HG03060 (cell line): ENCODE data around the gene CCNL1.
"Not testable (repeated sequence)": the region's sequence is repeated elsewhere in the genome, so short reads cannot be mapped to it uniquely, and the experiment has no call there.

Experiments
- ATAC-seq: cut with Tn5 transposase; IDR thresholded peaks from one replicate; pipeline ENCODE4 v1.9.1; 2021; ENCODE audit warnings: low read depth, moderate number of reproducible peaks; ENCODE audit not compliant: unreplicated experiment

CCNL1 gene

DNA sequence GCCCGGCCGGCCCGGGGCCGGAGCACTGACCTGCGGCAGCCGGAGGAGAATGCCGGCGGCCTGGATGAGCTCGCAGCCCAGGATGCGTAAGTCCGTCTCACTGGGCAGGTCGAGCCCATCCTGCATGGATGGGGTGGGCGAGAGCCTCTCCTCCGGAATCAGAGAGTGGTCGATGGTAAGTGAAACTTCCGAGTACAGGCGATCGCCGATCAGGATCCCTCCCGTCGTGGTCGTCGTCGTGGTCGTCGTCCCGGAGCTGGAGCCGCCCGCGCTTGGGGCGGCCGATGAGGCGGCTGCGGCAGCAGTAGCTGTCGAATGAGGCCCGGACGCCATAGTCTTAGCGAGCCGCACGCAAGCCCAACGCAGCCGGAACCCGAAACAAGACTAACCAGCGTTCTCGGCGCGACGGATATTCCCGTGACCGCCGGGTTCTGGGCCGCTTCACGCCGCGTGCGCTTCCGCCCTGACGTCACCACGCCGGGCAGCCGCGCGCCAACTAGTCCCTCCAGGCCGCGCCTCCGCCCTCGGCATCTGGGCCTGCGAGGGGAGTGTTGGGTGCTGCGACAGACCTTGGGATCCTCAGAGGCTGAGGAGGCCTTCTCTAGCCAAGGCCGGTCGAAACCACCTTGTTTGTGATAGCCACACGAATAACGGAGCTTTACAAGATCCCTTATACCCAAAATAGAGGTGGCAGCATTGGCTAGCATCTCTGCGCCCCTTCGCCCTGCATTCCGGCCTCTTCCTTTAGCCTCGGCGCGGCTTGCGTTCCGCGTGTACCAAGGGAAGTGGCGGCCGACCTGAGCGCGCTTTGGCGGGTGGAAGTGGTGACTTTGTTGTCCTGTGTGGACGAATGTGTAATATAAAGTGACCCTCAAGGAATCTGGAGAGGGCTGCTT is at the start of gene CCNL1:
Gene CCNL1, minus strand, starts transcription at position 386 of the 896 bp plus-strand sequence. Its CDS starts 53 bp downstream, at position 333.
- peak; percentile 66 for ATAC-seq

DNA sequence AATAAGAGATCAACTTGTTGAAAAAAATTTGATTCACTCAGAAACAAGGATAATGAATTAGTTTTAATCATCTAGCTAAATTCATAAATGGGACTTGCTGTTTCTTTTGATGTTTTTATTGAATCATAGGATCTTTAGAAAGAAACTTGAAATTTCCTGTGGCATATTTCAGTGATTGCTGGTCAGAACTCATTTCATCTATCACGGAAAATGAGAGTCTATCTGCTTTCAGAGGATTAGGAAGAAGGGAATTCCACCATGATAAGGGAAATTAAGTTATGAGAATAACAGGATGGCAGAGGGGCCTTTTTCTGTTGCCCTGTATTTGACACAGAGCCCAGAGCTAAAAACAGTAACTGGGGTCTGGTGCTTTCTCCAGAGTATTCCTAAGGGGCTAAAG is 44.9 kb upstream of the CCNL1 start:
- ATAC-seq: no peak

DNA sequence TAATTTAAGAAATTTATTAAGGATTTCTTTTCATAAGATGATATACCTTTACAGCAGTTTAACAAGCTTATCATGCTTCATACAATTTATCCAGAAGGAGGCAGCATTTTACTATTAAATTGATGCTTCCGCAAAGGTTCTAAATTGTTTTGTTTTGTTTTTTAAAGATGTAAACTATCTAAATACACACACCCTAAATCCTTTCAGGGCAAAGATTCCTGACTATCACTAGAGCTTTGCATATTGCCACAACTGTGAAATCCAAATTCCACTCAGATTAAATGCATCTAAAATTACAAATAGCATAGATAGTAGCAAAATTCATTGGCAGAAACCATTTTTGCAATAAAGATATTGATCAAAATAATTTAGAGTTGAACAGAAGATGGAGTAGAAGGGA is 44.5 kb upstream of the CCNL1 start:
- no peak for ATAC-seq

- peak; percentile 48 for ATAC-seq
Observed at GRCh38 chr3:157201648-157202278, 41.8 kb upstream of the CCNL1 start.

DNA sequence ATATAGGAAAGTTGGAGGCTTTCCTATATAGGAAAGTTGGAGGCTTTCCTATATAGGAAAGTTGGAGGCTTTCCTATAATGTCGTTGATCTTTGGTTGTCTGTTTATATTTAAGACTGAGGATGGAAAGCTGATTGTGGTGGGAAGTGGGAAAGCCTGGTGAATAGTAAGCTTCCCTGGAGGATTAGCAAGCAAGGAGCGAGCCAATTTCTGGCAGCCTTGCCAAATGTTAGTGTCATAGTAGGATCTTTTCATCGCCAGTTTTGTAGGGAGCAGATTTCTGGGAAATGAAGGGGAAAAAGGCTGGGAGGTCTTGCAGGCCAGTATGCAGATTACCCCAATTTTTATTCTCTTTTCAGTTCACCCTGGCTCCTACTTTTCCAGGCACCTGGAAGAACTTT is 39.9 kb upstream of the CCNL1 start:
- ATAC-seq: no peak

- ATAC-seq: no peak
Observed at GRCh38 chr3:157195965-157196364, 36.0 kb upstream of the CCNL1 start.

- not testable (repeated sequence) for ATAC-seq
Observed at GRCh38 chr3:157191149-157191548, 31.2 kb upstream of the CCNL1 start.

DNA sequence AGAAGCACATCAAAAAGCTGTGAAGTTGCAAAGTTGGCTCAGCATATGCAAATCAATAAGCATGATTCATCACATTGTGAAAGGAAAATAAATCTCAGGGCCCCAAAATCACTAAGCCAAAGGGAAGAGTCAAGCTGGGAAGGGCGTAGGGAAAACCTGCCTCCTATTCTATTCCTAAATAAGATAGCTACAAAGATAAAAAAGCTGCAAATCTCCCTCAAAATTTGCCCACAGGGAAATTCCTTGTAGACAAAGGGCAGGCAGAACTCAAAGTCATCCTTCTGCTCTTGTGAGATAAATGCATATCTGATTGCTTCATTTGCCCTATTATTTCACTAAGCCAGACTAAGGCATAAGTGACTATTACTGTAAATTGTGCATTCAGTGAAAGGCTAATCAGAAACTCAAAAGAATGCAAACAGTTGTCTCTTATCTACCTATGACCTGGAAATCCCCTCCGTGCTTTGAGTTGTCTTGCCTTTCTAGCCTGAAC is 30.5 kb upstream of the CCNL1 start:
- ATAC-seq: no peak

GRCh38 chr3:157188391-157188790 is 28.4 kb upstream of the CCNL1 start:
- ATAC-seq: no peak

DNA sequence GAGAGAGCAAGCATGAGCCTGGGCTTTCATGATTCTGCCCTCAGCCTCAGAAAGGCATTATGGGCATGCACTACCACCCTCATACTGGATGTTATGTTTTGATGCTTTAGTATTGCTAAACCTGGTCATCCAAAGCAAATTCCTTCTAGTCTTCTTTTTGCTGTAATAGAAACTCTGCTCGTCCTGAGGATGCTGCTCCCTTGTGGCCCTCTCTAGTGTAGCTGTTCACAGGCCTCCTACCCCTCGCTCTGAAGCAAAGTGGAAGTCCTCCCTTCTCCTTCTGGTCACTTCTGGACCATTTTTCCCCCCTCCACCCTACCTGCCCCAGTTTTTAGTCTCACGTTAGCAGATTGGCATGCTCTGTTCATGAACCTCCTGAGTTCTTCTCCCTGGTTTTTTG is 22.9 kb upstream of the CCNL1 start:
- no peak for ATAC-seq

GRCh38 chr3:157180262-157180661 is 20.3 kb upstream of the CCNL1 start:
- no peak for ATAC-seq

- ATAC-seq: no peak
Observed at GRCh38 chr3:157179365-157179803, 19.4 kb upstream of the CCNL1 start.

- ATAC-seq: not testable (repeated sequence)
Observed at GRCh38 chr3:157178503-157179364, 18.8 kb upstream of the CCNL1 start.

DNA sequence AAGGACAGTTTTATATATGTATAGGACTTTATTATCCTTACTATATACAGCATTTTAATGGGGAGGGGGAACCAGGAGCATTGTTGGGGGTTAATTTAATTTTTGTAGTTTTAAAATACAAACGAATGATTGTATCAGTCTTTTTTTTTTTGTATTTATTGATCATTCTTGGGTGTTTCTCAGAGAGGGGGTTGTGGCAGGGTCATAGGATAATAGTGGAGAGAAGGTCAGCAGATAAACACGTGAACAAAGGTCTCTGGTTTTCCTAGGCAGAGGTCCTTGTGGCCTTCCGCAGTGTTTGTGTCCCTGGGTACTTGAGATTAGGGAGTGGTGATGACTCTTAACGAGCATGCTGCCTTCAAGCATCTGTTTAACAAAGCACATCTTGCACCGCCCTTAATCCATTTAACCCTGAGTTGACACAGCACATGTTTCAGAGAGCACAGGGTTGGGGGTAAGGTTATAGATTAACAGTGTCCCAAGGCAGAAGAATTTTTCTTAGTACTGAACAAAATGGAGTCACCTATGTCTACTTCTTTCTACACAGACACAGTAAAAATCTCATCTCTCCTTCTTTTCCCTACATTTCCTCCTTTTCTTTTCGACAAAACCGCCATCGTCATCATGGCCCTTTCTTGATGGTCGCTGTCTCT is 18.0 kb upstream of the CCNL1 start:
- not testable (repeated sequence) for ATAC-seq

- ATAC-seq: no peak
Observed at GRCh38 chr3:157176934-157177333, 17.0 kb upstream of the CCNL1 start.

- no peak for ATAC-seq
Observed at GRCh38 chr3:157175691-157176507, 16.0 kb upstream of the CCNL1 start.

- ATAC-seq: peak; percentile 90
Observed at GRCh38 chr3:157174649-157175498, 14.9 kb upstream of the CCNL1 start.

GRCh38 chr3:157174290-157174648 is 14.3 kb upstream of the CCNL1 start:
- ATAC-seq: no peak
